GM19455 (cell line): Measurements from ENCODE around the gene GPR179.

Source experiments
- ATAC-seq: cut with Tn5 transposase; IDR thresholded peaks from one replicate; pipeline ENCODE4 v1.9.1; 2021; ENCODE audit not compliant: unreplicated experiment

The GPR179 gene

GRCh38 chr17:38344420-38344745 is 627 bp upstream of the GPR179 start:
- ATAC-seq = no peak

- no peak for ATAC-seq
These were observed 709 bp downstream of the GPR179 start for GRCh38 chr17:38342886-38343607.

- no peak for ATAC-seq
These were observed 2.6 kb downstream of the GPR179 start for GRCh38 chr17:38341035-38341721.

- no peak for ATAC-seq
These were observed 3.9 kb downstream of the GPR179 start for GRCh38 chr17:38339891-38340290.

GRCh38 chr17:38338535-38338934 is 5.2 kb downstream of the GPR179 start:
- no peak for ATAC-seq

- no peak for ATAC-seq
These were observed 5.7 kb downstream of the GPR179 start for GRCh38 chr17:38338053-38338452.

GRCh38 chr17:38336838-38337237 is 6.9 kb downstream of the GPR179 start:
- ATAC-seq = no peak

- no peak for ATAC-seq
These were observed 9.0 kb downstream of the GPR179 start for GRCh38 chr17:38334480-38335364.

- no peak for ATAC-seq
These were observed 10.0 kb downstream of the GPR179 start for GRCh38 chr17:38333635-38334295.

GRCh38 chr17:38332735-38333134 is 11.0 kb downstream of the GPR179 start:
- no peak for ATAC-seq

GRCh38 chr17:38330941-38331411 is 12.8 kb downstream of the GPR179 start:
- ATAC-seq = no peak

GRCh38 chr17:38329808-38330730 is 13.7 kb downstream of the GPR179 start:
- ATAC-seq = no peak

GRCh38 chr17:38329284-38329683 is 14.5 kb downstream of the GPR179 start:
- no peak for ATAC-seq

- no peak for ATAC-seq
These were observed 15.1 kb downstream of the GPR179 start for GRCh38 chr17:38328620-38329019.

- ATAC-seq = no peak
These were observed 15.8 kb downstream of the GPR179 start for GRCh38 chr17:38327936-38328335.

GRCh38 chr17:38326996-38327792 is 16.6 kb downstream of the GPR179 start:
- no peak for ATAC-seq

GRCh38 chr17:38325221-38325851 is 18.4 kb downstream of the GPR179 start:
- ATAC-seq = no peak

- no peak for ATAC-seq
These were observed 19.0 kb downstream of the GPR179 start for GRCh38 chr17:38324772-38325171.
